ENCODE measurements around the gene CLCN5. TPM values are rescaled to one million over a fixed set of nuclear protein-coding genes. Genes with fewer than 3 reads are reported as not detected.

The CLCN5 gene
- total RNA-seq, 1 donor from 2014 or later, result 15.6 TPM

GRCh38 chrX:50067435-50068284 is 145.3 kb downstream of the CLCN5 start:
- TF ChIP-seq, protein P1, sequence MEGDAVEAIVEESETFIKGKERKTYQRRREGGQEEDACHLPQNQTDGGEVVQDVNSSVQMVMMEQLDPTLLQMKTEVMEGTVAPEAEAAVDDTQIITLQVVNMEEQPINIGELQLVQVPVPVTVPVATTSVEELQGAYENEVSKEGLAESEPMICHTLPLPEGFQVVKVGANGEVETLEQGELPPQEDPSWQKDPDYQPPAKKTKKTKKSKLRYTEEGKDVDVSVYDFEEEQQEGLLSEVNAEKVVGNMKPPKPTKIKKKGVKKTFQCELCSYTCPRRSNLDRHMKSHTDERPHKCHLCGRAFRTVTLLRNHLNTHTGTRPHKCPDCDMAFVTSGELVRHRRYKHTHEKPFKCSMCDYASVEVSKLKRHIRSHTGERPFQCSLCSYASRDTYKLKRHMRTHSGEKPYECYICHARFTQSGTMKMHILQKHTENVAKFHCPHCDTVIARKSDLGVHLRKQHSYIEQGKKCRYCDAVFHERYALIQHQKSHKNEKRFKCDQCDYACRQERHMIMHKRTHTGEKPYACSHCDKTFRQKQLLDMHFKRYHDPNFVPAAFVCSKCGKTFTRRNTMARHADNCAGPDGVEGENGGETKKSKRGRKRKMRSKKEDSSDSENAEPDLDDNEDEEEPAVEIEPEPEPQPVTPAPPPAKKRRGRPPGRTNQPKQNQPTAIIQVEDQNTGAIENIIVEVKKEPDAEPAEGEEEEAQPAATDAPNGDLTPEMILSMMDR (IDR thresholded peaks at IDR 0.05; ENCODE audit: insufficient read depth, low read length, poor library complexity, severe bottlenecking), result no peak
- no peaks in the 10 kb centered on the region for H3K27me3 ChIP-seq (ENCODE audit: control insufficient read depth, insufficient read depth, low read length)
- no peaks in the 10 kb centered on the region for H3K36me3 ChIP-seq (ENCODE audit: control insufficient read depth, insufficient read depth, low read length)
- H3K4me3 ChIP-seq (ENCODE audit: low read depth, low read length), result peak overlapping the region; percentile 13
- DNase-seq (ENCODE audit: low read depth), result no peak

- DNase-seq (ENCODE audit: low read depth), result no peak
- H3K27me3 ChIP-seq (ENCODE audit: control insufficient read depth, insufficient read depth, low read length), result no peaks in the 10 kb centered on the region
- no peaks in the 10 kb centered on the region for H3K36me3 ChIP-seq (ENCODE audit: control insufficient read depth, insufficient read depth, low read length)
- TF ChIP-seq, protein P1 (IDR thresholded peaks at IDR 0.05; ENCODE audit: insufficient read depth, low read length, poor library complexity, severe bottlenecking), result no peak
- H3K4me3 ChIP-seq (ENCODE audit: low read depth, low read length), result no peak overlapping the region
Observed at GRCh38 chrX:50068285-50068563, 145.8 kb downstream of the CLCN5 start.

DNA sequence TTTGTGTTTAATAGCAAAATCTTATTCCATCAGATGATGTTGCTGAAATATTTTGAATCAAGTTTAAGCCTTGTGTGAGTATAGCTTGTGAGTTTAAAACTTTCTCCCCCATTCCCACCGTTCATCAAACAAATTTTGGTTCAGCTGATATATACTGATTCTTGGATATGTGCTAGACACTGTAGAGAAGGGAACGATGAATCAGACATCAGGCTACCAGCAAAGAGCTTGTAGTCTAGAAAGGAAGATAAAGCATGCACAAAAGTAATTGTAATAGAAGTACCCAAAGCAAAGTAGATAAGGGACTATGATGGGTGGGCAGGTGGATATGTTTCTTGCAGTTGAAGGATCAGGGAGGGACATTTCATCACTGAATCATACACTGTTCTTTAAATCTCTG is 146.5 kb downstream of the CLCN5 start:
- TF ChIP-seq, protein P1 (IDR thresholded peaks at IDR 0.05; ENCODE audit: insufficient read depth, low read length, poor library complexity, severe bottlenecking), result no peak
- Histone ChIP-seq H3K36me3 (ENCODE audit: control insufficient read depth, insufficient read depth, low read length) (no peaks in the 10 kb centered on the region), H3K27me3 (ENCODE audit: control insufficient read depth, insufficient read depth, low read length) (no peaks in the 10 kb centered on the region), H3K4me3 (ENCODE audit: low read depth, low read length) (no peak overlapping the region)
- DNase-seq (ENCODE audit: low read depth), result no peak

DNA sequence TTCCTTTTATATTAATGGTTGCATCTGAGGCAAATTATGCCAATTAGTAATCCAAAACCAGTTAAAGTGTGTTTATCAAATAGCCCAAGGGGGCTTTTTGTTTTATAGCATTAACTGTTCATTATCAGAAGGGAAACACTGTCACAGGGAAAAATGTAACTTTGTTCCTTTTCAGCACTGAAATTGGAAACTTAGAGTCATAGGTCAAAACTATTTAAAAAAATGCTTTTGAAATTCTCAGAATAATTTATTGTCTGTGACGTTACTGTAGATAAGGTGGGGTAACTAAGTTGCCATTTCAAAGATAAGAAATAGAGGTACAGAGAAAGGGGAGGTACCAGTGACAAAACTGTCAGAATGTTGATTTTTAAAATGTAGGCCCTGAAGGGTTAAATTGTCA is 149.1 kb downstream of the CLCN5 start:
- Histone ChIP-seq H3K27me3 (ENCODE audit: control insufficient read depth, insufficient read depth, low read length) (no peaks in the 10 kb centered on the region), H3K4me3 (ENCODE audit: low read depth, low read length) (no peak overlapping the region), H3K36me3 (ENCODE audit: control insufficient read depth, insufficient read depth, low read length) (no peaks in the 10 kb centered on the region)
- no peak for DNase-seq (ENCODE audit: low read depth)
- TF ChIP-seq, protein P1 (IDR thresholded peaks at IDR 0.05; ENCODE audit: insufficient read depth, low read length, poor library complexity, severe bottlenecking), result no peak

GRCh38 chrX:50072110-50072509 is 149.7 kb downstream of the CLCN5 start:
- no peak for DNase-seq (ENCODE audit: low read depth)
- Histone ChIP-seq H3K36me3 (ENCODE audit: control insufficient read depth, insufficient read depth, low read length) (no peaks in the 10 kb centered on the region), H3K27me3 (ENCODE audit: control insufficient read depth, insufficient read depth, low read length) (no peaks in the 10 kb centered on the region), H3K4me3 (ENCODE audit: low read depth, low read length) (no peak overlapping the region)
- TF ChIP-seq, protein P1 (IDR thresholded peaks at IDR 0.05; ENCODE audit: insufficient read depth, low read length, poor library complexity, severe bottlenecking), result no peak

- DNase-seq (ENCODE audit: low read depth), result no peak
- no peaks in the 10 kb centered on the region for H3K27me3 ChIP-seq (ENCODE audit: control insufficient read depth, insufficient read depth, low read length)
- no peak overlapping the region for H3K4me3 ChIP-seq (ENCODE audit: low read depth, low read length)
- TF ChIP-seq, protein P1 (IDR thresholded peaks at IDR 0.05; ENCODE audit: insufficient read depth, low read length, poor library complexity, severe bottlenecking), result no peak
- H3K36me3 ChIP-seq (ENCODE audit: control insufficient read depth, insufficient read depth, low read length), result no peaks in the 10 kb centered on the region
Observed at GRCh38 chrX:50073601-50074000, 151.2 kb downstream of the CLCN5 start.
